H1 (cell line): ENCODE data around the gene CHD3. TPM values are rescaled to one million over a fixed set of nuclear protein-coding genes. Genes with fewer than 3 reads are reported as not detected.

Experiments
- CTCF ChIA-PET: fragments of 300-600 bp; sonication (Branson Sonifier 250); formaldehyde crosslinking; loops from one replicate; lab custom pipeline; 2021; ENCODE audit not compliant: partially characterized antibody; lab: Charles Lee
- POLR2A ChIA-PET: fragments of 300-600 bp; sonication (Branson Sonifier 250); formaldehyde crosslinking; loops from one replicate; lab custom pipeline; 2021; ENCODE audit warnings: inconsistent platforms; ENCODE audit not compliant: partially characterized antibody; lab: Charles Lee
- DNase-seq, 2 experiments: peaks; one replicate each; pipeline versions ENCODE4 v3.0.0 to v3.0.0-alpha.2; 2010 to 2022; ENCODE audit warnings: low spot score in 2 of 2, low read depth in 1 of 2, mixed read lengths in 1 of 2
- FAIRE-seq: peaks from 2 replicates; lab custom pipeline; 2011; peaks lifted over from hg19 to GRCh38; lab: Jason Lieb, UNC
- H2AFZ ChIP-seq: 2 replicates; pipeline ENCODE4 v1.8.1; 2012; ENCODE audit warnings: low read length, inconsistent platforms
- H2AK5ac ChIP-seq: 2 replicates; pipeline ENCODE4 v1.6.1; 2013; ENCODE audit warnings: low read depth, low read length
- H2BK120ac ChIP-seq: replicated peaks from 2 replicates; pipeline ENCODE3; 2013; ENCODE audit warnings: low read depth, low read length, inconsistent platforms
- H2BK12ac ChIP-seq: 2 replicates; pipeline ENCODE4 v1.6.1; 2013; ENCODE audit warnings: low read depth, low read length
- H2BK15ac ChIP-seq: 2 replicates; pipeline ENCODE4 v1.6.1; 2013; ENCODE audit warnings: low read length
- H2BK20ac ChIP-seq: 2 replicates; pipeline ENCODE4 v1.6.1; 2013; ENCODE audit warnings: low read length
- H2BK5ac ChIP-seq: 2 replicates; pipeline ENCODE4 v1.6.1; 2013; ENCODE audit warnings: low read depth, low read length
- H3K14ac ChIP-seq: 2 replicates; pipeline ENCODE4 v1.6.1; 2013; ENCODE audit warnings: inconsistent platforms; ENCODE audit not compliant: insufficient read length
- H3K18ac ChIP-seq: 2 replicates; pipeline ENCODE4 v1.6.1; 2013; ENCODE audit warnings: low read length; ENCODE audit errors: extremely low read depth
- H3K23ac ChIP-seq: 2 replicates; pipeline ENCODE4 v1.6.1; 2013; ENCODE audit warnings: inconsistent platforms; ENCODE audit not compliant: insufficient read length
- H3K23me2 ChIP-seq: 2 replicates; pipeline ENCODE4 v1.6.1; 2013; ENCODE audit warnings: low read depth, low read length
- H3K27ac ChIP-seq: 2 replicates; pipeline ENCODE4 v1.6.1; 2011; ENCODE audit warnings: low read depth, low read length, inconsistent platforms
- H3K27me3 ChIP-seq, 4 experiments: replicated peaks in 1 of 4; 1 replicate in 1 of 4; 2 replicates in 3 of 4; pipeline versions ENCODE4 v1.6.1 to v1.8.1; 2011 to 2013; ENCODE audit warnings: low read length in 3 of 4, mild to moderate bottlenecking in 3 of 4, inconsistent platforms in 2 of 4, mixed read lengths in 2 of 4, moderate library complexity in 1 of 4; ENCODE audit not compliant: control insufficient read depth in 3 of 4, insufficient read depth in 3 of 4; ENCODE audit errors: extremely low read depth in 1 of 4
- H3K36me3 ChIP-seq, 4 experiments: 2 replicates each; pipeline versions ENCODE4 v1.6.1 to v1.8.1; 2011 to 2013; ENCODE audit warnings: mild to moderate bottlenecking in 4 of 4, low read length in 3 of 4, moderate library complexity in 2 of 4, control low read depth in 1 of 4, inconsistent platforms in 1 of 4; ENCODE audit not compliant: insufficient read depth in 4 of 4, control insufficient read depth in 2 of 4
- H3K4ac ChIP-seq: replicated peaks from 2 replicates; pipeline ENCODE3; 2013; ENCODE audit warnings: low read length, low read depth, mixed read lengths, inconsistent platforms; ENCODE audit not compliant: insufficient read length
- H3K4me1 ChIP-seq, 4 experiments: replicated peaks in 1 of 4; 1 replicate in 1 of 4; 2 replicates in 3 of 4; pipeline versions ENCODE4 v1.6.1 to v1.8.1; 2011 to 2013; ENCODE audit warnings: low read length in 3 of 4, inconsistent platforms in 2 of 4, mixed read lengths in 1 of 4; ENCODE audit not compliant: insufficient read depth in 4 of 4, control insufficient read depth in 3 of 4
- H3K4me2 ChIP-seq, 2 experiments: 2 replicates each; pipeline versions ENCODE4 v1.6.1 to v1.8.1; 2011 to 2013; ENCODE audit warnings: low read depth in 2 of 2, low read length in 2 of 2, control low read depth in 1 of 2, inconsistent platforms in 1 of 2, mild to moderate bottlenecking in 1 of 2; ENCODE audit not compliant: insufficient read depth in 1 of 2
- H3K4me3 ChIP-seq, 4 experiments: fragments of 200-600, 300-600 bp in 1 of 4; sonication (generic), shearing (Covaris generic), sonication (Bioruptor Twin) in 1 of 4; 2 replicates each; pipeline versions ENCODE4 v1.5.1 to v1.8.1; 2011 to 2016; ENCODE audit warnings: low read length in 4 of 4, low read depth in 3 of 4, control low read depth in 2 of 4, inconsistent platforms in 2 of 4, mild to moderate bottlenecking in 2 of 4, mixed read lengths in 1 of 4, moderate library complexity in 1 of 4; ENCODE audit not compliant: insufficient read depth in 2 of 4; ENCODE audit errors: extremely low read depth in 1 of 4
- H3K56ac ChIP-seq: replicated peaks from 2 replicates; pipeline ENCODE3; 2013; ENCODE audit warnings: low read depth, mild to moderate bottlenecking, mixed read lengths, low read length, inconsistent platforms; ENCODE audit not compliant: insufficient read length
- H3K79me1 ChIP-seq: 2 replicates; pipeline ENCODE4 v1.6.1; 2013; ENCODE audit warnings: low read depth, low read length, control low read depth
- H3K79me2 ChIP-seq, 2 experiments: 2 replicates each; pipeline versions ENCODE4 v1.6.1 to v1.8.1; 2012 to 2013; ENCODE audit warnings: low read length in 2 of 2, mild to moderate bottlenecking in 2 of 2, inconsistent platforms in 1 of 2; ENCODE audit not compliant: insufficient read depth in 2 of 2, control insufficient read depth in 1 of 2
- H3K9ac ChIP-seq, 4 experiments: replicated peaks in 1 of 4; 1 replicate in 1 of 4; 2 replicates in 3 of 4; pipeline versions ENCODE4 v1.6.1 to v1.8.1; 2011 to 2013; ENCODE audit warnings: low read depth in 3 of 4, low read length in 3 of 4, control low read depth in 2 of 4, mild to moderate bottlenecking in 2 of 4, moderate library complexity in 2 of 4, inconsistent platforms in 1 of 4; ENCODE audit errors: extremely low read depth in 1 of 4
- H3K9me3 ChIP-seq, 2 experiments: 2 replicates each; pipeline versions ENCODE4 v1.6.1 to v1.8.1; 2012 to 2013; ENCODE audit warnings: mild to moderate bottlenecking in 2 of 2, moderate library complexity in 2 of 2, control low read depth in 1 of 2, inconsistent platforms in 1 of 2, low read depth in 1 of 2, low read length in 1 of 2, mixed read lengths in 1 of 2; ENCODE audit not compliant: insufficient read depth in 2 of 2
- H4K20me1 ChIP-seq, 2 experiments: replicated peaks in 1 of 2; 2 replicates each; pipeline versions ENCODE3 to v1.8.1; 2011 to 2013; ENCODE audit warnings: inconsistent platforms in 2 of 2, low read length in 2 of 2, mild to moderate bottlenecking in 1 of 2; ENCODE audit not compliant: insufficient read depth in 2 of 2, control insufficient read depth in 1 of 2
- H4K5ac ChIP-seq: 2 replicates; pipeline ENCODE4 v1.6.1; 2013; ENCODE audit warnings: low read length, low read depth, mixed read lengths, inconsistent platforms; ENCODE audit not compliant: insufficient read length
- H4K8ac ChIP-seq: 2 replicates; pipeline ENCODE4 v1.8.0; 2013; ENCODE audit warnings: mild to moderate bottlenecking, moderate library complexity, low read length, inconsistent platforms; ENCODE audit not compliant: insufficient read depth; ENCODE audit errors: extremely low read depth
- H4K91ac ChIP-seq: replicated peaks from 2 replicates; pipeline ENCODE3; 2013; ENCODE audit warnings: low read length, mixed read lengths, inconsistent platforms; ENCODE audit not compliant: insufficient read length
- BRCA1 ChIP-seq: IDR thresholded peaks from 2 replicates; pipeline ENCODE4 v1.6.1; 2012; ENCODE audit warnings: low read depth, low read length, improper control_type of control experiment
- CTBP2 ChIP-seq: IDR thresholded peaks from 2 replicates; pipeline ENCODE4 v1.7.0; 2011; ENCODE audit warnings: borderline replicate concordance, mild to moderate bottlenecking, moderate library complexity, mixed read lengths, low read length; ENCODE audit not compliant: insufficient read depth, insufficient read length
- HDAC2 ChIP-seq, 2 experiments: fragments of 300-600 bp in 1 of 2; sonication (generic) in 1 of 2; IDR thresholded peaks; 2 replicates each; pipeline ENCODE4 v1.6.1; 2011 to 2012; ENCODE audit warnings: low read depth in 2 of 2, low read length in 2 of 2, mild to moderate bottlenecking in 2 of 2, moderate library complexity in 2 of 2, borderline replicate concordance in 1 of 2, inconsistent platforms in 1 of 2
- MAX ChIP-seq: IDR thresholded peaks from 2 replicates; pipeline ENCODE4 v1.6.1; 2012; ENCODE audit warnings: inconsistent platforms
- PHF8 ChIP-seq: fragments of 200-600 bp; sonication (generic); conservative IDR thresholded peaks from 2 replicates; pipeline ENCODE4 v1.7.1; 2012; ENCODE audit warnings: low read depth, mild to moderate bottlenecking, inconsistent platforms, low read length, moderate library complexity
- POLR2AphosphoS5 ChIP-seq: IDR thresholded peaks from 2 replicates; pipeline ENCODE4 v1.6.1; 2011; ENCODE audit warnings: low read depth, low read length
- RFX5 ChIP-seq: IDR thresholded peaks from 2 replicates; pipeline ENCODE4 v1.6.1; 2011; ENCODE audit warnings: low read depth, low read length, improper control_type of control experiment, borderline replicate concordance
- RNF2 ChIP-seq: fragments of 200-900, 300-1000 bp; sonication (generic); IDR thresholded peaks from 2 replicates; pipeline ENCODE4 v1.7.1; 2016; ENCODE audit warnings: borderline replicate concordance, low read depth, mild to moderate bottlenecking, antibody characterized with exemption, low read length; ENCODE audit not compliant: poor library complexity, severe bottlenecking; ENCODE audit errors: missing control alignments
- RXRA ChIP-seq: IDR thresholded peaks from 2 replicates; pipeline ENCODE4 v1.6.1; 2011; ENCODE audit warnings: low read depth, mild to moderate bottlenecking, low read length, moderate library complexity; ENCODE audit not compliant: insufficient read depth
- SIRT6 ChIP-seq: IDR thresholded peaks from one replicate; pipeline ENCODE4 v1.7.1; 2012; ENCODE audit warnings: low read length, inconsistent platforms
- SP2 ChIP-seq: IDR thresholded peaks from 2 replicates; pipeline ENCODE4 v1.6.1; 2012; ENCODE audit warnings: mild to moderate bottlenecking, low read length, inconsistent platforms
- TAF7 ChIP-seq: optimal IDR thresholded peaks from 2 replicates; pipeline ENCODE3; 2011; ENCODE audit warnings: low read depth, mild to moderate bottlenecking, inconsistent platforms, low read length, moderate library complexity, borderline replicate concordance
- ZNF274 ChIP-seq: IDR thresholded peaks from 2 replicates; pipeline ENCODE4 v1.7.0; 2012; ENCODE audit warnings: low read length, borderline replicate concordance; ENCODE audit errors: extremely low read depth
- WGBS, 2 experiments: shearing (Covaris generic) in 1 of 2; methylation state at CpG; one replicate each; pipeline versions ENCODE4 v1.1.6 to v1.1.7; 2013 to 2015; ENCODE audit warnings: low lambda C conversion rate in 2 of 2, mixed read lengths in 2 of 2, inconsistent platforms in 1 of 2, low coverage in 1 of 2, missing lambda C conversion rate in 1 of 2; ENCODE audit not compliant: insufficient replicate concordance in 2 of 2, insufficient coverage in 1 of 2, insufficient read length in 1 of 2; ENCODE audit errors: extremely low coverage in 1 of 2, missing lambda C conversion rate in 1 of 2; 5-methylcytosine and 5-hydroxymethylcytosine counted together
- polyA plus RNA-seq, 7 experiments: library from polyadenylated mRNA; depleted of rRNA in 3 of 7; stranded (reverse) in 5 of 7; unstranded in 2 of 7; fragments of >200 nt in 5 of 7; fragments of 200-250 nt in 2 of 7; gene quantifications; 1 replicate in 5 of 7; 2 replicates in 1 of 7; 4 replicates in 1 of 7; pipeline versions ENCODE4 v1.2.1 to v1.2.3, GENCODE V29; 2011 to 2013; ENCODE audit warnings: missing spikeins in 2 of 7, mixed read lengths in 2 of 7
- total RNA-seq: library from RNA; stranded (reverse); fragmentation: NEBNext Ultra II Directional; extraction: Animal tissue kit (Norgen Biotek cat#: 25700); gene quantifications from 2 replicates; pipeline ENCODE4 v1.2.1, GENCODE V29; 2021

The CHD3 gene
- total and polyA plus RNA-seq, 2 of the 8 experiments (the other 6 are each of a cell fraction or from before 2014, with no cell fraction given) = 12.3 to 12.9 TPM

- Histone ChIP-seq H3K79me1 (no peaks in the 10 kb centered on the region), H3K79me2 (no peaks in the 10 kb centered on the region), H2BK20ac (no peak overlapping the region), H3K23me2 (peaks cover 19% of the 10 kb centered on the region), H4K5ac (no peak overlapping the region), H2BK5ac (no peak overlapping the region), H3K4me2 (no peak overlapping the region), H3K14ac (no peak overlapping the region), H3K18ac (no peak overlapping the region), H3K27ac (no peak overlapping the region), H3K4me3 (no peak overlapping the region), H2AFZ (no peak overlapping the region), H2BK12ac (no peak overlapping the region), H3K4ac (no peak overlapping the region), H4K91ac (no peak overlapping the region), H3K9ac (no peak overlapping the region), H3K27me3 (peaks cover 17 to 62% (median 53%) of the 10 kb centered on the region in 4 experiments), H3K36me3 (no peaks in the 10 kb centered on the region), H3K56ac (no peak overlapping the region), H2BK15ac (no peak overlapping the region), H4K20me1 (peaks cover 0 to 7% of the 10 kb centered on the region in 2 experiments), H3K9me3 (no peaks in the 10 kb centered on the region), H2BK120ac (no peak overlapping the region), H3K4me1 (peaks cover 0 to 10% (median 5%) of the 10 kb centered on the region in 4 experiments; a peak in 5 of 7 replicates), H4K8ac (no peak overlapping the region), H3K23ac (no peak overlapping the region), H2AK5ac (0 out of 2 replicates have a peak overlapping the region, but pooled peaks have one; percentile 28)
- TF ChIP-seq RNF2 (no peak), TAF7 (no peak), RFX5 (no peak), HDAC2 (IDR thresholded peaks at IDR 0.05; ENCODE audit: borderline replicate concordance in 1 of 2, low read depth in 2 of 2, low read length in 2 of 2) (no peak), SIRT6 (no peak), PHF8 (no peak), POLR2AphosphoS5 (no peak), RXRA (no peak), SP2 (no peak), CTBP2 (no peak), ZNF274 (no peak), BRCA1 (no peak), MAX (no peak)
- no peak for DNase-seq
- WGBS, 2 experiments = 78% methylated on average over 3 of the region's 3 CpGs; no CpG with 5 or more reads in 1 of the 2 experiments
- ChIA-PET CTCF (interaction anchor here (0.6 to 1.7 kb wide), 6 partner anchors 62 to 184 kb away, joined by 3 to 6 read pairs (median 4); no protein-coding TSS in a partner anchor), POLR2A (no interaction called here)
- no peak for FAIRE-seq
Measured at GRCh38 chr17:7927596-7927995, 39.0 kb downstream of the CHD3 start.
